ENCODE data around the gene NEU1.
"Not testable (repeated sequence)": the region's sequence is repeated elsewhere in the genome, so short reads cannot be mapped to it uniquely, and the experiment has no call there.

The NEU1 gene

DNA sequence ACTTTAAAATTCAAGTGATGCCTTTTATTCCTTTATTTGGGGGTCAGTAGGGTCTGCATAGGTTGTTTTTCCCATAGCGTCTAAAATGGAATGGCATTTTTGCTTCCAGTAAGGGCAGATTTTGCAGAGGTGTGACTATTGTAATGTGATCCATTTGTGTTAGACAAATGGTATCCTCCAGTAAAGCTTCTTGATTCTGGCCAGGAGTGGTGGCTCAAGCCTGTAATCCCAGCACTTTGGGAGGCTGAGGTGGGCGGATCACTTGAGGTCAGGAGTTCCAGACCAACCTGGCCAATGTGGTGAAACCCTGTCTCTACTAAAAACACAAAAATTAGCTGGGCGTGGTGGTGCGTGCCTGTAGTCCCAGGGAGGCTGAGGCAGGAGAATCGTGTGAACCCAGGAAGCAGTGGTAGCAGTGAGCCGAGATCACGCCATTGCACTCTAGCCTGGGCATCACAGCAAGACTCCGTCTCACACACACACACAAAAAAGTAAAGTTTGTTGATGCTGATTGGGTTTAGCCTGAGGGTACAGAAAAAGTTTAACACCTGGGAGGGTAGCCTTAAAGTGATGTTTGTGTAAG lies 44.6 kb downstream of the NEU1 start:
- DNase-seq (ENCODE audit: low spot score), result not testable (repeated sequence)

DNA sequence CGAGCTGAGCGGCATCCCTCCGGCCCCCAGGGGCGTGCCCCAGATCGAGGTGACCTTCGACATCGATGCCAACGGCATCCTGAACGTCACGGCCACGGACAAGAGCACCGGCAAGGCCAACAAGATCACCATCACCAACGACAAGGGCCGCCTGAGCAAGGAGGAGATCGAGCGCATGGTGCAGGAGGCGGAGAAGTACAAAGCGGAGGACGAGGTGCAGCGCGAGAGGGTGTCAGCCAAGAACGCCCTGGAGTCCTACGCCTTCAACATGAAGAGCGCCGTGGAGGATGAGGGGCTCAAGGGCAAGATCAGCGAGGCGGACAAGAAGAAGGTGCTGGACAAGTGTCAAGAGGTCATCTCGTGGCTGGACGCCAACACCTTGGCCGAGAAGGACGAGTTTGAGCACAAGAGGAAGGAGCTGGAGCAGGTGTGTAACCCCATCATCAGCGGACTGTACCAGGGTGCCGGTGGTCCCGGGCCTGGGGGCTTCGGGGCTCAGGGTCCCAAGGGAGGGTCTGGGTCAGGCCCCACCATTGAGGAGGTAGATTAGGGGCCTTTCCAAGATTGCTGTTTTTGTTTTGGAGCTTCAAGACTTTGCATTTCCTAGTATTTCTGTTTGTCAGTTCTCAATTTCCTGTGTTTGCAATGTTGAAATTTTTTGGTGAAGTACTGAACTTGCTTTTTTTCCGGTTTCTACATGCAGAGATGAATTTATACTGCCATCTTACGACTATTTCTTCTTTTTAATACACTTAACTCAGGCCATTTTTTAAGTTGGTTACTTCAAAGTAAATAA lies 45.3 kb downstream of the NEU1 start:
- DNase-seq (ENCODE audit: low spot score), result not testable (repeated sequence)

DNA sequence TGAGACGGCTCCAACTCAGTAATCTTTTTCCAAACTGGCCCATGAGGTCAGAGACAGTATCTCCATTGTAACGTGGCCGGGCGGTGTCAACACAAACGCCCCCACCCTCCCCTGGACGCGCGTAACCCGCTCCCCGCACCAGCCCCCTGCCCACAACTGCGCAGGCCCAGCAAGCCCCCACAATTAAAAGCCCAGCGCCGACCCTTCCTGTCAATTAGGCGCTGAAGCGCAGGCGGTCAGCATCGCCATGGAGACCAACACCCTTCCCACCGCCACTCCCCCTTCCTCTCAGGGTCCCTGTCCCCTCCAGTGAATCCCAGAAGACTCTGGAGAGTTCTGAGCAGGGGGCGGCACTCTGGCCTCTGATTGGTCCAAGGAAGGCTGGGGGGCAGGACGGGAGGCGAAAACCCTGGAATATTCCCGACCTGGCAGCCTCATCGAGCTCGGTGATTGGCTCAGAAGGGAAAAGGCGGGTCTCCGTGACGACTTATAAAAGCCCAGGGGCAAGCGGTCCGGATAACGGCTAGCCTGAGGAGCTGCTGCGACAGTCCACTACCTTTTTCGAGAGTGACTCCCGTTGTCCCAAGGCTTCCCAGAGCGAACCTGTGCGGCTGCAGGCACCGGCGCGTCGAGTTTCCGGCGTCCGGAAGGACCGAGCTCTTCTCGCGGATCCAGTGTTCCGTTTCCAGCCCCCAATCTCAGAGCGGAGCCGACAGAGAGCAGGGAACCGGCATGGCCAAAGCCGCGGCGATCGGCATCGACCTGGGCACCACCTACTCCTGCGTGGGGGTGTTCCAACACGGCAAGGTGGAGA lies 47.4 kb downstream of the NEU1 start, which contains the start of the genes HSPA1A and HSPA1L:
Gene HSPA1A (plus strand): TSS at position 519 of the 814 bp plus-strand sequence. CDS start 214 bp downstream, at position 733.
Gene HSPA1L (minus strand): TSS at position 259 of the 814 bp plus-strand sequence. CDS start 3,311 bp downstream, outside the sequence.
- peak; percentile 98 for DNase-seq (ENCODE audit: low spot score)

DNA sequence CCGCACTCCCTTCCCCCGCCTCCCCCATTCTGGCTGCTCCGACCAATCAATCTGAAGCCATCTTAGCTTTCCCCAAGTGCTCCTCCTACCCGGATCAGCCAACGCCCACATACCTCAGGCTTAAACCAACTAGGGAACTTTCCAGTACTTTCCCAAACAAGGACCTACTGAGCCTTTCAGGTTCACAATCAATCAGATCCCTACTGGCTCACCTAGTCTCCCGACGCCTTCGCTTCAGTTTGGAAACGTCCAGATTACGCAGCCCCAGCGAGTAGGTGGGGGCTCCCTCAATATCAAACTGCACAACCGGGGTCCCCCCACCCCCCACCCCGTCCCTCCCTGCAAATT lies 48.0 kb downstream of the NEU1 start:
- peak; percentile 98 for DNase-seq (ENCODE audit: low spot score)

DNA sequence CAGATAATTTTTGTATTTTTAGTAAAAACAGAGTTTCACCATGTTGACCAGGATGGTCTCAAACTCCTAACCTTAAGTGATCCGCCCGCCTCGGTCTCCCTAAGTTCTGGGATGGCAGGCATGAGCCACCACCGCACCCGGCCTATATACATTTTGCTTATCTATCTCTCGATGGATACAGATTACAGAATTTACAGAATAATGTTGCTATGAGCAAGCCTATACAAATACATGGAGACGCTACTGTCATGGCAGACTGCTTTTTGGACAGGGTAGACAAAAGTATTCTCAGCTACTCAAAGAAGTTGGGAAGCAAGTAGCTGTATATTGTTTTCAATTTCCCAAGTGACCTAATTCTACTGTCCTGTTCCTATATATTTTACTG lies 49.2 kb downstream of the NEU1 start:
- DNase-seq (ENCODE audit: low spot score), result no peak

DNA sequence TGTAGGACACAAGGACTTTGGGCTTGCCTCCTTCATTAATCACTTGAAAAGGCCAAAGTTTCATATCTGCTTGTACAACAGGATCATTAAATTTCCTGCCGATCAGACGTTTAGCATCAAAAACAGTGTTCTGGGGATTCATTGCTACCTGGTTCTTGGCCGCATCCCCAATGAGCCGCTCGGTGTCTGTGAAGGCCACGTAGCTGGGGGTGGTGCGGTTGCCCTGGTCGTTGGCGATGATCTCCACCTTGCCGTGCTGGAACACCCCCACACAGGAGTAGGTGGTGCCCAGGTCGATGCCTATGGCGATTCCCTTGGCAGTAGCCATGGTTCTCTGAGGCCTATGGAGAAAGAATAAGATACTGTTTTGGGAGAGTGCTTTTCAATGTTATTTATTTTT lies 51.0 kb downstream of the NEU1 start:
- no peak for DNase-seq (ENCODE audit: low spot score)

DNA sequence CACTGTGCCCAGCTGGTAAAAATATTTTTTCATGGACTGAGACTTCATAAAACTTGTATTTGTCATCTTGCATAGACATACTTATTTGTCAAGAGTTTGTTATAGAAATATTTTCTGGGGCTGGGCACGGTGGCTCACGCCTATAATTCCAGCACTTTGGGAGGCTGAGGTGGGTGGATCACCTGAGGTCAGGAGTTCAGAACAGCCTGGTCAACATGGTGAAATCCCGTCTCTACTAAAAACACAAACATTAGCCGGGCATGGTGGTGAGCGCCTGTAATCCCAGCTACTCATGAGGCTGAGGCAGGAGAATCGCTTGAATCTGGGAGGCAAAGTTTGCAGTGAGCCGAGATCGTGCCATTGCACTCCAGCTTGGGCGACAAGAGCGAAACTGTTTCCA lies 54.0 kb downstream of the NEU1 start:
- DNase-seq (ENCODE audit: low spot score), result not testable (repeated sequence)
